ENCODE data around the gene PCLAF.

The PCLAF gene

GRCh38 chr15:64315216-64315615 is 66.0 kb downstream of the PCLAF start:
- no peak for DNase-seq (ENCODE audit: low spot score)

- no peak for DNase-seq (ENCODE audit: low spot score)
Measured at GRCh38 chr15:64314456-64314855, 66.8 kb downstream of the PCLAF start.

Data from CD4-positive, alpha-beta T cell treated with Interleukin-2 at 100 ng/mL for 4 hours (primary cell).